Mammary epithelial cell (primary cell): ENCODE results near the gene CADM2.

Experiments
- CTCF ChIP-seq, 2 donors: IDR thresholded peaks in 1 of 2; conservative IDR thresholded peaks in 1 of 2; 2 replicates each; pipeline ENCODE4 v1.5.1; 2011 to 2012; ENCODE audit warnings: inconsistent platforms in 2 of 2, low read length in 2 of 2, mild to moderate bottlenecking in 2 of 2, control low read depth in 1 of 2, low read depth in 1 of 2; ENCODE audit not compliant: insufficient read depth in 1 of 2; ENCODE audit errors: extremely low read depth in 1 of 2
- EZH2 ChIP-seq: IDR thresholded peaks from 2 replicates; pipeline ENCODE4 v1.6.1; 2012; ENCODE audit warnings: low read length, inconsistent platforms, borderline replicate concordance

GRCh38 chr3:84980456-84980855 is 21.7 kb downstream of the CADM2 start:
- no peak for TF ChIP-seq CTCF (conservative IDR thresholded peaks at IDR 0.05 in 1 of 2, IDR thresholded peaks at IDR 0.05 in 1 of 2; ENCODE audit: extremely low read depth in 1 of 2, insufficient read depth in 1 of 2, low read depth in 1 of 2, low read length in 2 of 2)
- TF ChIP-seq EZH2, result no peak
